Measurements from ENCODE around the gene ERICH2. TPM values are rescaled to one million over a fixed set of nuclear protein-coding genes. Genes with fewer than 3 reads are reported as not detected.

The ERICH2 gene
- total RNA-seq, 1 donor from 2014 or later = not detected

GRCh38 chr2:170774074-170774473 lies 3.9 kb downstream of the ERICH2 start:
- Mint-ChIP-seq H3K4me3 (peak overlapping the region; percentile 58), H3K27me3 (ENCODE audit: low read depth) (peaks cover 28% of the 10 kb centered on the region), H3K27ac (ENCODE audit: unreplicated experiment) (no peak overlapping the region), H3K9me3 (no peaks in the 10 kb centered on the region), H3K36me3 (ENCODE audit: low read depth) (no peaks in the 10 kb centered on the region), H3K4me1 (peaks cover 13% of the 10 kb centered on the region)
- no peak for TF ChIP-seq CTCF (conservative IDR thresholded peaks at IDR 0.05)
- DNase-seq (ENCODE audit: low read depth, low spot score) = no peak

- Mint-ChIP-seq H3K9me3 (no peaks in the 10 kb centered on the region), H3K27me3 (ENCODE audit: low read depth) (peaks cover 4% of the 10 kb centered on the region), H3K4me1 (no peaks in the 10 kb centered on the region), H3K36me3 (ENCODE audit: low read depth) (no peaks in the 10 kb centered on the region), H3K4me3 (no peak overlapping the region), H3K27ac (ENCODE audit: unreplicated experiment) (no peak overlapping the region)
- no peak for DNase-seq (ENCODE audit: low read depth, low spot score)
- no peak for TF ChIP-seq CTCF (conservative IDR thresholded peaks at IDR 0.05)
These were observed 8.7 kb downstream of the ERICH2 start for GRCh38 chr2:170778900-170779299.

GRCh38 chr2:170779304-170779703 lies 9.1 kb downstream of the ERICH2 start:
- Mint-ChIP-seq H3K27ac (ENCODE audit: unreplicated experiment) (no peak overlapping the region), H3K4me1 (no peaks in the 10 kb centered on the region), H3K27me3 (ENCODE audit: low read depth) (no peaks in the 10 kb centered on the region), H3K4me3 (no peak overlapping the region), H3K9me3 (no peaks in the 10 kb centered on the region), H3K36me3 (ENCODE audit: low read depth) (no peaks in the 10 kb centered on the region)
- TF ChIP-seq CTCF (conservative IDR thresholded peaks at IDR 0.05) = no peak
- no peak for DNase-seq (ENCODE audit: low read depth, low spot score)

- no peaks in the 10 kb centered on the region for H3K9me3 Mint-ChIP-seq
- peaks cover 4% of the 10 kb centered on the region for H3K27me3 Mint-ChIP-seq (ENCODE audit: low read depth)
- no peak overlapping the region for H3K4me3 Mint-ChIP-seq
- no peak overlapping the region for H3K27ac Mint-ChIP-seq (ENCODE audit: unreplicated experiment)
- H3K36me3 Mint-ChIP-seq (ENCODE audit: low read depth) = no peaks in the 10 kb centered on the region
- no peak for TF ChIP-seq CTCF (conservative IDR thresholded peaks at IDR 0.05)
- no peak for DNase-seq (ENCODE audit: low read depth, low spot score)
- no peaks in the 10 kb centered on the region for H3K4me1 Mint-ChIP-seq
These were observed 12.5 kb downstream of the ERICH2 start for GRCh38 chr2:170782673-170783072.

GRCh38 chr2:170783549-170783948 lies 13.4 kb downstream of the ERICH2 start:
- no peak for DNase-seq (ENCODE audit: low read depth, low spot score)
- Mint-ChIP-seq H3K27me3 (ENCODE audit: low read depth) (peaks cover 5% of the 10 kb centered on the region), H3K4me3 (no peak overlapping the region), H3K4me1 (no peaks in the 10 kb centered on the region), H3K9me3 (no peaks in the 10 kb centered on the region), H3K27ac (ENCODE audit: unreplicated experiment) (no peak overlapping the region), H3K36me3 (ENCODE audit: low read depth) (no peaks in the 10 kb centered on the region)
- TF ChIP-seq CTCF (conservative IDR thresholded peaks at IDR 0.05) = no peak

- Mint-ChIP-seq H3K9me3 (no peaks in the 10 kb centered on the region), H3K27me3 (ENCODE audit: low read depth) (peaks cover 17% of the 10 kb centered on the region), H3K4me1 (no peaks in the 10 kb centered on the region), H3K36me3 (ENCODE audit: low read depth) (no peaks in the 10 kb centered on the region), H3K27ac (ENCODE audit: unreplicated experiment) (no peak overlapping the region), H3K4me3 (no peak overlapping the region)
- no peak for DNase-seq (ENCODE audit: low read depth, low spot score)
- TF ChIP-seq CTCF (conservative IDR thresholded peaks at IDR 0.05) = no peak
These were observed 28.8 kb downstream of the ERICH2 start for GRCh38 chr2:170798996-170799395.
